ENCODE measurements around the gene MYOD1. TPM values are rescaled to one million over a fixed set of nuclear protein-coding genes. Genes with fewer than 3 reads are reported as not detected.

MYOD1 gene
- total RNA-seq, 4 donors from 2014 or later, result not detected

DNA sequence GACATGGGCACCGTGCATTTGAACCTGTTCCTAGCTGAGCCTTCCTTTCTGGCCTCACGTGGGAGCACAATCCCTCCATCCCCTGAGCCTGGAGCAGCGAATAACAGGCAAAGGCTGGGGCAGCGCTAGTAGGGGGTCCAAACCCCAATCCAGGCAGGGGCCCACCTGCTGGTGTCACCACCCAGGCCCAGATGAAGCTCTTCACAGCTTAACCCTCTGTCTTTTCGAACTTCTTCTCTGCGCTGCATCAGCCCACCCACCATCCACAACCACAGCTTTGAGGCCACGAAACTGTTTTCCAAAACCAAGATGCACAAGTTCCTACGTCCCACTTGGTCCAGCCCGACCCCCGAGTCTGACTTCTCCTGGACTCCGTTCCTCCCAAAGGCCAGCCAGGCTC, 26.7 kb downstream of the MYOD1 start:
- no peaks in the 10 kb centered on the region for H3K9me3 ChIP-seq
- intact Hi-C loops (cut with DNase I), result no loop called here
- 83% methylated on average over 11 of the region's 11 CpGs for WGBS
- TF ChIP-seq POLR2AphosphoS5 (IDR thresholded peaks at IDR 0.05), result no peak
- TF ChIP-seq, protein P1, sequence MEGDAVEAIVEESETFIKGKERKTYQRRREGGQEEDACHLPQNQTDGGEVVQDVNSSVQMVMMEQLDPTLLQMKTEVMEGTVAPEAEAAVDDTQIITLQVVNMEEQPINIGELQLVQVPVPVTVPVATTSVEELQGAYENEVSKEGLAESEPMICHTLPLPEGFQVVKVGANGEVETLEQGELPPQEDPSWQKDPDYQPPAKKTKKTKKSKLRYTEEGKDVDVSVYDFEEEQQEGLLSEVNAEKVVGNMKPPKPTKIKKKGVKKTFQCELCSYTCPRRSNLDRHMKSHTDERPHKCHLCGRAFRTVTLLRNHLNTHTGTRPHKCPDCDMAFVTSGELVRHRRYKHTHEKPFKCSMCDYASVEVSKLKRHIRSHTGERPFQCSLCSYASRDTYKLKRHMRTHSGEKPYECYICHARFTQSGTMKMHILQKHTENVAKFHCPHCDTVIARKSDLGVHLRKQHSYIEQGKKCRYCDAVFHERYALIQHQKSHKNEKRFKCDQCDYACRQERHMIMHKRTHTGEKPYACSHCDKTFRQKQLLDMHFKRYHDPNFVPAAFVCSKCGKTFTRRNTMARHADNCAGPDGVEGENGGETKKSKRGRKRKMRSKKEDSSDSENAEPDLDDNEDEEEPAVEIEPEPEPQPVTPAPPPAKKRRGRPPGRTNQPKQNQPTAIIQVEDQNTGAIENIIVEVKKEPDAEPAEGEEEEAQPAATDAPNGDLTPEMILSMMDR (IDR thresholded peaks at IDR 0.05), result no peak
- TF ChIP-seq EP300 (IDR thresholded peaks at IDR 0.05), result no peak
- no peak for TF ChIP-seq POLR2A (IDR thresholded peaks at IDR 0.05; ENCODE audit: low read depth)
- peaks cover 0 to 40% (median 0%) of the 10 kb centered on the region in 4 donors for H3K27me3 ChIP-seq
- no peak overlapping the region for H3K4me3 ChIP-seq
- no peak for DNase-seq (ENCODE audit: extremely low spot score)
- no peaks in the 10 kb centered on the region for H3K36me3 ChIP-seq
- H3K27ac ChIP-seq (replicated peaks in 1 of 4), result no peak overlapping the region
- no peaks in the 10 kb centered on the region for H3K4me1 ChIP-seq

DNA sequence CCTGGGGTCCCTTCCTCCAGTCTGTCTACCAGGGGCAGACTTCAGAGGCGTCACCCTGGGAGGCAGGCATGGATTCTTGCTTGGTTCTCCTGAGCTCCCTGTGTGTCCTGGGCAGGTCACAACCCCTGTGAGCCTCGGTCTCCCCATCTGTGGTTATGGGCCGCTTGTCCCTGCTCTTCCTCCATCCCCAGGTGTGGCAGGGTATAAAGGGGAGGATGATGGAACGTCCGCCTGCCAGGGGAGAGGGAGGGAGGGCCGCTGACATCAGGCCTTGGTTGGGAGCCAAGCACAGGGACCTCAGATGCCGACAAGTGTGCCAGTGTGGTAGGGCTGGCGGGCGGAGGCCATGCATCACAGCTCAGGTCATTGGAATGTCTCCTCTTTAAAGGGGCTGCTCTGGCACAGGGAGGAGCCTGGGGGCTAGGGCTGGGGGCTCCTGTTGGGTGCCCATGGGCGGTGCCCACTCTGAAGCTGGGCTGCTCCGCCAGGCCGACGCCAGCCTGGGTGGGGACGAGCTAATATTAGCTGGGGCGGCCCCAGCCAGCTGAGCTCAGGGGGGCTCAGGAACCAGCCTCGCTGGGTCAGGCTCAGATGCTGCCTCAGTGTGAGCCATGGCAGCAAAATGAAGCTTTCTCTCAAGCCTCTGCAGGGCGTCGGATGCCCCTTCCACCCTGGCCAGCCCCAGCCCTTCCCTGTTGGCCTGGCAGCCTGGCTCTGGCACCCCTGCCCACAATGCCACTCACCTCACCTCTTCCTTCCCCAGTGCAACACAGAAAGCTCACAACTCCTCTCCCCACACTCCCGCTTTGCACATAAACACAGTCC, 28.0 kb downstream of the MYOD1 start:
- TF ChIP-seq POLR2AphosphoS5 (IDR thresholded peaks at IDR 0.05), result no peak
- no peak for TF ChIP-seq POLR2A (IDR thresholded peaks at IDR 0.05; ENCODE audit: low read depth)
- TF ChIP-seq, protein P1 (IDR thresholded peaks at IDR 0.05), result no peak
- TF ChIP-seq EP300 (IDR thresholded peaks at IDR 0.05), result no peak
- intact Hi-C loops (cut with DNase I), result no loop called here
- Histone ChIP-seq H3K9me3 (no peaks in the 10 kb centered on the region), H3K27me3 (peaks cover 0 to 28% (median 0%) of the 10 kb centered on the region in 4 donors), H3K4me3 (no peak overlapping the region), H3K4me1 (no peaks in the 10 kb centered on the region), H3K36me3 (no peaks in the 10 kb centered on the region), H3K27ac (replicated peaks in 1 of 4) (no peak overlapping the region)
- no peak for DNase-seq (ENCODE audit: extremely low spot score)
- WGBS, result 79% methylated on average over 18 of the region's 19 CpGs

DNA sequence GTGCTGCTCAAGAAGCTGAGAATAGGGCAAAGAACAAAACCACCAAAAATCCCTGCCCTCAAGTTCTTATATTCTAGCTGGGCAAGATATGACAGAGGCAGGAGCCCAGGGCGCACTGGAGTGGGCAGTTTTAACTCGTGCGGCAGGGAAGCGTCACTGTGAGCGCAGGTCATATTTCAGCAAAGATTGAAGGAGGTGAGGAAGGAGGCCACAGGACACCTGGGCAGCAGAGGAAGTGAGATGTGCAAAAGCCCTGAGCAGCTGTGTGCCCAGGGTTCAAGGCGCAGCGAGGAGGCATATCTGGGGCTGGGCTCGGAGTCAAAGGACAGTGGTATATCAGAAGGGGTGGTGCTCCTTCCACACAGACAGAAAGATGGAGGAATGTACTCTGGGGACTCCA, 28.7 kb downstream of the MYOD1 start:
- no peak for DNase-seq (ENCODE audit: extremely low spot score)
- TF ChIP-seq POLR2A (IDR thresholded peaks at IDR 0.05; ENCODE audit: low read depth) (no peak), EP300 (IDR thresholded peaks at IDR 0.05) (no peak), POLR2AphosphoS5 (IDR thresholded peaks at IDR 0.05) (no peak)
- TF ChIP-seq, protein P1 (IDR thresholded peaks at IDR 0.05), result no peak
- WGBS, result 80% methylated on average over 8 of the region's 8 CpGs
- no peak overlapping the region for H3K4me3 ChIP-seq
- H3K27ac ChIP-seq (replicated peaks in 1 of 4), result no peak overlapping the region
- no peaks in the 10 kb centered on the region for H3K36me3 ChIP-seq
- no peaks in the 10 kb centered on the region for H3K9me3 ChIP-seq
- H3K27me3 ChIP-seq, result peaks cover 0 to 27% (median 0%) of the 10 kb centered on the region in 4 donors
- no peaks in the 10 kb centered on the region for H3K4me1 ChIP-seq
- intact Hi-C loops (cut with DNase I), result no loop called here

DNA sequence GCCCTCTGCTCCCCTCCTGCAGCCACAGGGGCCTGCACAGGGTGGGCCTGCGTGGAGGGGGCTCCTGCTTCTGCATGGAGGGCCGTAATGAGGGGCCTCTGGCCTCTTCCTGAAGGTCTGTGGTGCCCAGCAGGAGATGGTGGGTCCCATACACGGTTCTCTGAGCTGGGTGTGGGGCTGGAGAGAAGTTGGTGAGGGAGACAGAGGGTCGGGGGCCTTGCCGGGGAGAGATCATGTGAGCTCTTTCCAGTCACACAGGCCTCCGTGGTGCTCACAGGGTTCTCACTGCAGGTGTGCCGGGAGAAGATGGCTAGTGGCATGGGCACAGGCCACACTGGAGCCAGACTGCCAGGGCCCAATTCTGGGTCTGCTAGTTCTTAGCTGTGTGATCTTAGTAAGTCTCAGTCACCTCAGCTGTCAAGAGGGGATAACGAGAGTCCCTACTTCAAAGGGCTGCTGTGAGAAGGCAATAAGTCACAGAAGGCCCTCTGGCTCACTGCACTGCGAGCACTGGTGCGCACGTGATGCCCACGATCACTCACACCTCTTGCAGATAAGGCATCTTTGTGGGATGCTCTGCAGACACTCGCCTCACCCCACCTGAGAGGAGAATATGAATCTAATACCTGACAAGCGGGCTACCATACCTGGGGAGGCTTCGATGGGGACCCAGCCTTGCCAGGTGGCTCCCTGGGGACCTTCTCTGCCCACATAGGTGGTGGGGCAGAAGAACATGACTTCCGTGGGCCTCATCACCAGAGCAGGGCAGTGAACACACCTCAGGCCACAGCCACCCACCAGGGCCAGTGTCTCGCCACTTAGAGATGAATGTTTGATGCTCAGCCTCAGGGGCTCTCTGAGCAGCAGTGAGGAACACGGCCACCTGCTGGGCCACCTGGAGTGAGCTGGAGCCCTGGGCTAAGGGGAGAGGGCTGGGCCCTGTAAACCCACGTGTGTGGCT, 29.7 kb downstream of the MYOD1 start:
- WGBS, result 79% methylated on average over 14 of the region's 19 CpGs
- no peak overlapping the region for H3K4me3 ChIP-seq
- H3K27ac ChIP-seq (replicated peaks in 1 of 4), result no peak overlapping the region
- H3K36me3 ChIP-seq, result no peaks in the 10 kb centered on the region
- intact Hi-C loops (cut with DNase I), result no loop called here
- DNase-seq (ENCODE audit: extremely low spot score), result no peak
- H3K4me1 ChIP-seq, result no peaks in the 10 kb centered on the region
- TF ChIP-seq EP300 (IDR thresholded peaks at IDR 0.05), result no peak
- TF ChIP-seq POLR2A (IDR thresholded peaks at IDR 0.05; ENCODE audit: low read depth), result no peak
- no peak for TF ChIP-seq POLR2AphosphoS5 (IDR thresholded peaks at IDR 0.05)
- TF ChIP-seq, protein P1 (IDR thresholded peaks at IDR 0.05), result no peak
- no peaks in the 10 kb centered on the region for H3K9me3 ChIP-seq
- H3K27me3 ChIP-seq, result peaks cover 0 to 37% (median 0%) of the 10 kb centered on the region in 4 donors

All from esophagus muscularis mucosa (tissue), 4 donors.